CD4-positive, alpha-beta T cell treated with Interleukin-15 for 4 hours (primary cell): ENCODE data around the gene HS3ST6.
"Not testable (repeated sequence)": the region's sequence is repeated elsewhere in the genome, so short reads cannot be mapped to it uniquely, and the experiment has no call there.

Experiments
- DNase-seq: peaks from one replicate; pipeline ENCODE4 v3.0.0-alpha.2; 2020; ENCODE audit warnings: low spot score

The HS3ST6 gene

DNA sequence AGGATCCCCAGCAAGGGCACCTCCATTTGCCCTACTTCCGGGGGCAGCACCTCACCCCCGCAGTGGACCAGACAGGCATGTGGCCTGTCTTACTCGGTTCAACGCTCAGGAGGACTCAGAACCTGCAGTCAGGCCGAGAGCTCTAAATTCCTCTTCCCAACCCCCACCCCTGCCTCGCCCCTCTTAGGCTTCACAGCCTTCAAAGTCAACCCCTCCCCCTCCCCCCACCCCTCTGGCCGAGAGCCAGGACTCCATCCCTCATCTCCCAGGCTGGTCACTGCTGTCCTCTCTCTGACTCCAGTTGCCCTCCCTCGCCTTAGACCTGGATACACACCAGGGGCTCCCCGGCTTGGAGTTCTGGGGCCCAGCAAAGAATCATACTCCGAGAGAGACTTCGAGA is 8.1 kb upstream of the HS3ST6 start:
- no peak for DNase-seq

DNA sequence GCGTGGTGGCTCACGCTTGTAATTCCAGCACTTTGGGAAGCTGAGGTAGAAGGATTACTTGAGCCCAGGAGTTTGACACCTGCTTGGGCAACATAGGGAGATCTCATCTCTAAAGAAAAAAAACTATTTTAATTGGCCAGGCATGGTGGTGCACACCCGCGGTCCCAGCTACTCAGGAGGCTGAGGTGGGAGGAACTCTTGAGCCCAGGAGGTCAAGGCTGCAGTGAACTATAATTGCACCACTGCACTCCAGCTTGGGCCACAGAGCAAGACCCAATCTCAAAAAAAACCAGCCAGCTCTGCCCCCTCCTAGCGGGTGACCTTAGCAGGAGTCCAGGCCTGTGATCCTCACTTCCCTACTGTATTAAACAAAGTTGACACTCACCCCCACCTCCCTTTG is 5.9 kb upstream of the HS3ST6 start:
- DNase-seq, result no peak

DNA sequence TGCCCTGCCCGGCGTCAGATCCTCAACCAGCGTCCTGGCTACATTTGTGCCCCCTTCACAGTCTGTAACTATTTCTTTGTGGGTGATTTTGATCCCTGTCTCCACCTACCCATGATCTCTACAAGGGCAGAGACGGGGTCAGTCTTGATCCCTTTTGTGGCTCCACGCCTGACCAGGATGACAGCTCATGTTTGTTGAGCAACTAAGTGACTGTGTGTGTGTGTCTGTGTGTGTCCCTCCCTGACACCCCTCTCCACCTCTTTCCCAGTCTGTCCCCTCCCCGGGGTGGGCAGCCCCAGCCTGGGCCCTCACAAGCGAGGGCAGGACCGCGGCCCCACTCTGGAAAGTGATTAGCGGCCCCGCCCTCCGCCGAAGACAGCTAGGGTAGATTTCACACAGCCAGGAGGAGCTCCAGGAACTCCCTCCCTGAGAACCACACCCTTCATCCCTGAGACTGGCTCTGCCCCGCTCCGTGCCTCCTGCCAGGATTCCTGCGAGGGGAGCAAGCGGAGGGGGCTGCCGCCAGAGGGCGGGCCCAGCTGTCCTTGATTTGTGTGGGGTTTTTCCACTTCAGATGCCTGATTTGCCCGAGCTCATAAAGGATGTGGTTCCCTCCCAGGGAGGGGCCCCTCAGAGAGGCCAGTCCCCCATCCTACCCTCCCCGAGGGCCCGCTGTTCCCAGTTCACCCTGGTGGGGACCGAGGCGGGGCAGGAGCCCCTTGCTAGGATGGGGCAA is 5.3 kb upstream of the HS3ST6 start:
- no peak for DNase-seq

DNA sequence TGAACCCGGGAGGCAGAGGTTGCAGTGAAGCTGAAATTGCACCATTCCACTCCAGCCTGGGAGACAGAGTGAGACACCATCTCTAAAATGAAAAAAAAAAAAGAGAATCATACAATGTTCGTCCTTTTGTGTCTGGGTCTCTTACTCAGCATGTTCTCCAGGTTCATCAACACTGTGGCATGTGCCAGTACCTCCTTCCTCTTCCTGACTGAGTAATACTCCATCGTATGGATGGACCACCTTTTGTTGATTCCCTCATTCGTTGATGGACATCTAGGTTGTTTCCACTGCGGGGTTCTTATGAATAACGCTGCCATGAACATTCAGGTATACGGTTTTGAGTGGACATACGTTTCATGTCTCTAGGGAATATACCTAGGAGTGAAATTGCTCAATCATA is 4.1 kb upstream of the HS3ST6 start:
- no peak for DNase-seq

DNA sequence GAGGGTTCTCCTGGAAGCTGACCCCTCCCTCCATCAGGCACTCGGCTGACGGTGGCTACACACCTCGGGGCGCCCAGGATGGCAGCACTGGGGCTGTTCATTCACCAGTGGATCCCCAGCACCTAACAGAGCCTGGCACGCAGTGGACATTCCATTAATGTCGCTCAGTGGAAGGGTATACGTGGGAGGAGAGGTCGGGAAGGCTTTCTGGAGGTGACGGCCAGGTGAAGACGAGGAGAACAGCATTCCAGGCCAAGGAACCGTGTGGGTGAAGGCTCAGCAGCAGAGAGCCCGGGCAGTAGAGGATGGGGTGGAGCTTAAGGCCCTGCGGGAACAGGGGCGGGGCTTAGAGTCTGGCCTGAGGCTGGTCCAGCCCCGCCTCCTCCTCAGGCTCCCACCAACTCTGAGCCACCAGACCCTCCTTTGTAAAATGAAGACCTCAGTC is 2.5 kb upstream of the HS3ST6 start:
- no peak for DNase-seq

DNA sequence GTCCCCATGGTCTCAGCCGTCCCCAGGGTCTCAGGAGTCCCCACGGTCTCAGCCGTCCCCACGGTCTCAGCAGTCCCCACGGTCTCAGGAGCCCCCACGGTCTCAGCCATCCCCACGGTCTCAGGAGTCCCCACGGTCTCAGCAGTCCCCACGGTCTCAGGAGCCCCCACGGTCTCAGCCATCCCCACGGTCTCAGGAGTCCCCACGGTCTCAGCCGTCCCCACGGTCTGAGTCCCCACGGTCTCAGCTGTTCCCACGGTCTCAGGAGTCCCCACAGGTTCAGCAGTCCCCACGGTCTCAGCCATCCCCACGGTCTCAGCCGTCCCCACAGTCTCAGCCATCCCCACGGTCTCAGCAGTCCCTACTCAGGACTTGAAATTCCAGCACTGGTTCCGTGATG is 1.9 kb upstream of the HS3ST6 start:
- not testable (repeated sequence) for DNase-seq

DNA sequence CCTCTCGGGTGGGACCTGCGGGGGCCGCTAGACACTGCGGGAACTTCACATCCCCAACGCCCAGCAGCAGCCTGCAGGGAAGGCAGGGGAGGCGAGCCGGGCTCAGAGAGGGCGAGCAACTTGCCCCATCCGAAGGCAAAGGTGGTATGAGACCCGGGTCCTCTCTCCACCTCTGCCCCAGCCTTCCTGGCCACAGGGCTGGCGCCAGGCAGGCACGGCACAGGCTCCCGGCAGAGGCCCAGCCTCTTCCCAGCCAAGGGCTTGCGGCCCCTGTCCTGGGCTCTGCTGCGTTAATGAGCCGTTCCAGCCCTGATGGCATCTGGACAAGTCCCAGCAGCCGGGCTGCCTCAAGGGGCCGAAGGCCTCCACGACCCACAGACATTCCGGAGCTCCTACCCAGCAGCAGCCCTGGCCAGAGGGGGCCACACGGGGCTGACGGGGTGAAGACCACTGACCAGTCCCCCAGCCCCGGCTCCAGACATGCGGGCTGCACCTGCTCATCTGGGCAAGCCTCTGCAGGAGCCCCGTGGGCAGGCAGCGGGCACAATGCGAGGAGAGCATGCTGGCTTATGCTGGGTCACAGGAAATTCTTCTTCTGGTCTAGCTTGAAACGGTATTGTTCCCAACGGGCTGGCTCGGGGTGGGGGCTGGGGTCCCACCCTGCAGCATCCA is 1.2 kb upstream of the HS3ST6 start:
- DNase-seq, result no peak

DNA sequence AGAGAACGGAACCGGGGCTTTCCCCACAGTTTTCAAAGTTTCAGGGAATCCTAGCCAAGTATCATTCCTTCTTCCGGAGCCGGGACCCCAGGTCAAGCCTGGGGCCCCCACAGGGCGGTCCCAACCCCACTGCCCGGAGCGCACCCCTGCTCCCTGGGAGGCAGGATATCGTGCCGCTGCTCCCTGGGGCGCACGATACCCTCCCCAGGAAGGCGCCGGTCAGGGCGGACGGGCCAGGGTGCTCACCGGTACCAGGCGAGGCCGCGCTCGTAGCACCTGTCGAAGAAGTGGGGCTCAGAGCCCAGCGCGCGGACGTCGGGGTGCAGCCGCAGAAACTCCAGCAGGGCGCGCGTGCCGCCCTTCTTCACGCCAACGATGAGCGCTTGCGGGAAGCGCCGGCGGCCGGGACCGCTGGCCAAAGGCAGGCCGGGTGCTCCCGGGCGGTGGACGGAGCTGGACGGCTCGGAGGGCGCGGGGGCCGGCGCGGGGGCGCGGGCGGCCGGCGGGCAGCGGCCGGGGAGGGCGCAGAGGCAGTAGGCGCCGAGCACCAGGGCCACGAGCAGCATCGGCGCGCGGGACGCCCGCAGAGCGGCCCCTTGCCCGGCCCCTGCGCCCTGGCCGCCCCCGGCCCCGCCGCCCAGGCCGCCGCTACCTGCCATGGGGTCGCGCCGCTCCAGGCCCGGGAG is 407 bp downstream of the HS3ST6 start:
- DNase-seq, result no peak

DNA sequence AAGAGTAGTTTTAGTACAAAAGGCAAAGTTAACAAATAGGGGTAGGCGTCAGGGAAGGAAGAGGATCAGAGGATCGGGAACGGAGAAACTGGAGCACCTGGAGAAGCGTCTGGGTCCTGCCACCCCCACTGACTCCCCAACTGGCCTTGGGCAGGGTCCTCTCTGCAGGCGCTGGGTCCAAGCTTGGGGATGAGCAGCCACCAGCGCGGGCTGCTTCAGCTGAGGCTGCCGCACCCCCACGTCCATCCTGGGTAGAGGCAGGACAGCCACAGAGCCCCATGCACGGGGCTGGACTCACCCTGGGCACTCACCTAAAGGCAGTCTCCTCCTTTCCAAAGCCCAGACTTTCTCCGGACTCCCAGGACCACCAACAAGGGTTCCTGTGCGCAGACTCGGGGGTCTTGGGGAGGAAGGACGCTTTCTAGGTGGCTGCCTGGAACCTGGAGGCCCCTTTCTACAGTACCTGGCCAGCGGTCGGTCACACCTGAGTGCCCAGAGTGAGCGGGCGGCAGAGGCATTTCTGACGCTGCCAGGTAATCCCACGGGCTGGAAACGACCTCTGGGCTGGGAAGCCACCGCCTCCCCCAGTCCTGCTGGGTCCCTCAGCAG is 1.1 kb downstream of the HS3ST6 start:
- no peak for DNase-seq

DNA sequence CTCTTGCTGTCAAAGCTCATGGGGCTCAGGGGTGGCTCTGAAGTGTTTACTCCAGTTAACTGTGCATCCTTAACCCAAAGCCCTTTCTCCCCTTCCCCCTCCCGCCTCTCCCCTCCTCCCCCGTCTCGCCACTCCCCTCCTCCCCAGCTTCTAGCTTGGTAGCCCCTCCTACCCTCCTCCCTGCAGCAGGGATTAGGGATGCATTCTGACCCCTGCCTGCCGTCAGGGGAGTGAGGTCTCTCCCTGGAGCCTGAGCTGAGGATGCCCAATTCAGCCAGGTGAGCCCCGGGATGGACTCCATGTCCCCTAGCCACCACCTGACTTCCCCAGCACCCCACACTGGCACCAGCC is 1.6 kb downstream of the HS3ST6 start:
- DNase-seq, result no peak

DNA sequence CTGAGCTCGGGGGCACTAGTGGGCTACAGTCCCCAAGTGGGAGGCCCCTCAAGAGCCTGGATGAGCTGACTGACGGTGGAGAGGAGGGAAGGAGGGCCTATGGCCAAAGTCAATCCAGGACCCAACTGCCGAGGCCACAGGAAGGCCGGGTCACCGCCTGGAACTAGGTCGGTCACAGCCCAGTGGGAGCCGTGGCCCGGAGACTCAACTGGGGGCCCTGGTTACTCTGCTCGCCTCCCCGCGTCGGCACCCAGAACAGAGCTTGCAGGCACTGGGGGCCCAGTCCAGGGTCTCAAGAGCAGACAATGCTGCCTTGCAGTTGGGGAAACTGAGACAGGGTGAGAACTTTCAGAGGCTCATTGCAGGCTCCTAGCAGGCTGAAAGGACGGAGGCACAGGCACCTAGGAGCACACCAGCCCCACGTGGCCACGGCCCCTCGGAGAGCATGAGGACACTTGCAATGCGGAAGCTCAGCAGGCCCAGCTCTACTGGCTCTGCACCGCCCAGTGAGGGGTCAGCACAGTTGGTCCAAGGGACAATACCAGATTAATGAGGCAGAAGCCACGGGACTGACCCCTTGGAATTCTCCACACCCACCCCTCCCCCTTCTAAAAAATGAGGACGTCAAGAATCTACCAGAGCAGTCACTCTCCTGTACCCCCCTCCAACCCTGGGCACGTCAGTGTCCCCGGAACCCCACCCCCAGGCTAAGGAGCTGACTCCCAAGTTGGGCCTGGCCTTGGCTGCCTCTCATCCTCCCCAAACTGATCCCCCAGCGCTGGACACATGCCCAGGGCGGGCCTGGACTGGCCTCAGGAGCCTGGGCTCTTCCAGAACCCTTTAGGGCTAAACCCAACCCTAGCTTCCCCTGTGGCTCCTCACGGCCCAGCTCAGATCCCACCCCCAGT is 2.2 kb downstream of the HS3ST6 start:
- no peak for DNase-seq

DNA sequence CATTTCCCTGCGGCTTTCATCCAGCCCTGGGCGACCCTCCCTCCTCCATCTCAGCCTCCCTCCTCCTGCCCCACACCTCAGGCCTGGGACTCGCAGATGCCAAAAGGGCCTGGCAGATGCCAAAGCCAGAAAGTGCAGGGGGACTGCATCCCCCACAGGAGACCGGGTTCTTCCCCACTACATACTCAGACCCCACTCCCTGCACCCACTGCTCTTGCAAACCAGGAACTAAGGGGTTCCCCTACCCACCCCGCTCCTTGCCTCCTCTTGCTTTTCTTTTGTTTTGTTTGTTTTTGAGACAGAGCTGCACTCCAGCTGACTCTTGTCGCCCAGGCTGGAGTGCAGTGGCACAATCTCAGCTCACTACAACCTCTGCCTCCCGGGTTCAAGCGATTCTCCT is 3.2 kb downstream of the HS3ST6 start:
- DNase-seq, result no peak

DNA sequence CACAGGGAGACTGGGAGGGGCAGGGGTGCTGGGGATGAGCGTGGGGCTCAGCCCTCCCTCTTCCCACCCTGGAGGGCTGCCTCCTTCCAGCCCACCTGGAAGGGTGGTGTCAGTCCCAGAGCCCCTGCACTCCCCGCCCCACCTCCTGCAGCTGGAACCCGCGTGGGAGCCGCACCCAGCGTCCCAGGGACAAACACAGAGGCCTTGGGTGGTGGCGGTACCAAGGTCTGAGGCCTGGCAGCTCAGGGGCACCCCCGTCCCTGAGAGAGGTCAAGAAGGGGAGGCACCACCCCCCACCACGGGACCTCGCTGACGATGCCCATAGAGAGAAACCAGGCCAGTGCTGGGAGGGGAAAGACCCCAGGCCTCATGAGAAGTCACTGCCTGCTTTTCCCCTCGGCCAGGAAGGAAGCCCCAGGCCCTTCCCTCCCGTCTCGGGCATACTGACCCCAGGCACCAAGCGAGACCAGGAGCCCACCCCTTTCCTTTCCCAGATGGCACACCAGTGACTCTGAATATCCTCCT is 4.1 kb downstream of the HS3ST6 start:
- no peak for DNase-seq

DNA sequence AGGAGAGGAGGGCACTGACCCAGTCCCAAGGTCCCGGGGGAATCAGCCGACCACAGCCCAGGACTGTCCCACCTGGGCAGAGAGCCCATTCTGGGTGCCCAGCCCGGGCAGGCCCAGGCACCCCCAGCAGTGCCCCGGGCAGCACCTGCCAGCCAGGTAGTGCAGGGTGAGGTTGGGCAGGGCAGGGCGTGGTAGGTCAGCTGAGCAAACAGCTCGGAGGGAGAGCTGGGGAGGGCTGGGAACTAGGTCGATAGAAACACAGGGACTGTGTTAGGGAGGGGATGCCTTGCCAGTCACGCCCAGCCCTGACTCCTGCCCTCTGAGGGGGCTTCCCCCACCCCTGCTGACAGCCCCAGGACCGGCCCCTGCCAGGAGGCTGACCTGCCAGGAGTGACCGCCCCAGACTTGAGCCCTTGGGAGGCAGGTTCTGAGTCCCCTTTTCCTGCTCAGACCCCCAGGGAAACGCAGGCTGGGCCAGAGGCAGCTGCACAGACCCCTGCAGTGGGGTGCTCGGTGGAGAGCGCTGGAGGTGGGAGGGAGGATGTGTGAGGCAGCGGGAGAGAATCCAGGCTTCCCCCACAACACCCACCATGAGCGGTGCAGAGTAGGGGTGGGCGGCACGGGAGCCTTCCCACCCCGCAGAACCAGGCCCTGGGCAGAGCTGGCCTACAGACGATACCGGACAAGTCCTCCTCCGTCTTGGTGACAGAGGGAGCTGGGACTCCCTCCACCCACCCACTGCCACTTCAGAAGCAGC is 4.7 kb downstream of the HS3ST6 start:
- no peak for DNase-seq

DNA sequence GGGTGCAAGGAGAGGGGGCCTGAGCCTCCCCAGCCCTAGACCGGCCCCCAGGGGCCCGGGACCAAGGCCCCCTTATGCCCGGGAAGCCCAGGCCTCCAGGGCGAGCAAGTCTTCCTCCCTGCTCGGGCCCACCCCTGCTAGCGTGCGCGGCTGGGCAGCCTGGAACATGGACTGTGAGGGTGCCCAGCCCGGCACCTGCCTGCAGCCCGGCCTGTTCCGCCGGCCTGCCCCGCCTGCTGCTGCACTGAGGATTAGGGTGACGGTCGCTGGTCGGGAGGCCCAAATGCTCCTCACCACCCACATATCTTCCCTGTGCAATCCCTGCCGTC is 6.0 kb downstream of the HS3ST6 start:
- DNase-seq, result no peak

DNA sequence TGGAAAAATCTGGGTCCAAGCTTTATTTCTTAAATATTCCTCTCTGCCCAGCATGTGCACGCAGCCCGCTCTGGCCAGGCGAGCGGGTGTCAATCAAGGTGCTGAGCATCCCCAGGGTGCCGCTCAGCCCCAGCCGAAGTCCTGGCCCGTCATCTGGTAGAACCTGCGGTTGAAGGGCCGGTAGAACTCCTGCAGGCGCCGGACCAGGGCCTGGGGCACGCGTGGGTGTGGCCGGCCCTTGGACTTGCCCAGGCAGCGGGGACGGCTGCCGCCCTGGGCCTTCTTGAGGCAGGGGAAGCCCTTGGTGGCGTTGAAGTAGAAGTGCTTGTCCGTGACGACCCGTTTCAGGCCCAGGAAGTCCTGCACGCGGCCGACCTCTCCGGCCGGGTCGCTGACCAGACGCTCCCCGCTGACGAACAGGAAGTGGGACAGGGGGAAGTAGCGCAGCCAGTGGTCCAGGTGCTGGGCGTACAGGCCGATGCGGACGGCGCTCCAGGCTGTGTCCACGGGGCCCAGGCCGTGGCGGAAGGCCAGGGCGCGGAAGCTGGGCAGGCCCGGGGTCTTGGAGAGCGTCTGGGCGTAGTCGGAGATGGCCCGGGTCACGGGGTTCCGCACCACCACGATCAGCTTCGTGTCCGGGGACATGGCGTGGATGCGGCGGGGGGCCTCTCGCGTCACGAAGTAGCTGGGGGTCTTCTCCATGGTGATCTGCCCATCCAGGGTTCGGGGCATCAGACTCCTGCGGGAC is 6.6 kb downstream of the HS3ST6 start:
- DNase-seq, result no peak

DNA sequence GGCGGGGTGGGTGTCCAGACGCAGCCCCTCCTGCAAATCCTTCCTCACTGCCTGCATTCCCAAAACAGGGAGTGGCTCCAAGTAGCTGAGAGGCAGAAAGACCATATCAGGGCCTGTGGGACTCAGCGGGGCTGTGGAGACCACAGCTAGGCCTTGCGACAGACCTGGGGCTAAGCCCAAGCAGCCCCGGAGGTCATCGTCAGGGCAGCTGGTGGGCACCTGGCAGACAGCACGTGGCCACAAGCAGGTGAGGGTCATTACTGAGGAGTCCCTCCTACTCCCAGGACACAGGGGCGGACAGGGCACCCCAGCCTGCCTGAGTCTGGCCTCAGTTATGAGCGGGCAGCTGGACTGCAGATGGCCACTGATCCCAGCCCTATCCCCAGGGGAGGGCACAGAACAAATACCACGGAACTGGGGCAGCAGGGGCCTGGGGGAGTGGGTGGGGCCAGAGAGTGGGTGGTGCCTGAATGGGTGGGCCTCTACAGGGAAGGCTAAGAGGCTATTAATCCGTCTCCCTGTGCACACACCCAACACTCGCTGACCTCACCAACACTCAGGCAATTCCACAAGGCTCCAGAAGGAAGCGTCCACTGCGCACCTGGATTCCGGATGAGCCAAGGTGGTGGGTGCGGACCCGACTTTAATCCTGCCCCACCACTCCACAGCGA is 8.5 kb downstream of the HS3ST6 start:
- DNase-seq, result no peak

DNA sequence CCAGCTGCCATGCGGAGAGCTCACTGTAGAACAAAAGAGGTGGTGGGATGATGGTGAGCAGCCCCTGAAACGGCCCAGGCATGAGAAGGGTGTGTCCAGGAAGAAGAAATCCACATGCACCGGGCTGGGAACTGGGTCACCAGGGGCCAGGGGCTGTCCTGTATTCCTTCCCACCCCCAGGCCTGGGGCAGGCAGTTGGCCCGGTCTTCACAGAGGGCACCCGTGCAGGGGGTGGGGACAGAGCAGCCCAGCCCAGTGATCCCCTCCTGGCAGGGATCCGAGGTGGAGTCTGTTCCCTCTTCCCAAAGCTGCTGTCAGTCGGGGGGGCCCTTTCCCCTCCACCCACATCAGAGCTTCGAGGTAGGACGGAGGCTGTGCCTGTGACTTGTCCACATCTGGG is 9.2 kb downstream of the HS3ST6 start:
- no peak for DNase-seq

DNA sequence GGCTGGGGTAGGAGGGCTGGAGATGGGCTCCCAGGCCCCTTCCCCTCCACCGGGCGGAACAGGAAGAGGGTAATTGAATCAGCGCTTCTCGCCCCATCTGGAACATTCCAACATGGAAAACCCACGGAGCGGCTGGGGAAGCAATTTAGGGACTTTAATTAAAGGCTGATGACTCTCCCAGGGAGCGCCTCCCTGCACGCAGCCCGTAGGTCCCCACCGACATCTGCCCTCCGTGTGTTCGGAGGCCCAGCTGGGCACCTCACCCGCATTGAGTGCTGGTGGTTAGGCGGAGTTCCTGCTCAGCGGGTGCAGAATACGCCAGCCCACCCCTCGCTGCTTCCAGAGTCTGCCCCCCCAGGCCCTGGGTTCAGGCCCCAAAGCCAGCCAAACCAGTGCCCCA is 10.0 kb downstream of the HS3ST6 start:
- no peak for DNase-seq
